ENCODE data around the gene SRL. TPM values are rescaled to one million over a fixed set of nuclear protein-coding genes. Genes with fewer than 3 reads are reported as not detected.

The SRL gene
- total and polyA plus RNA-seq, 2 of the 13 experiments (the other 11 are each of a cell fraction or from before 2014, with no cell fraction given): 0.05 TPM; not detected in 1

DNA sequence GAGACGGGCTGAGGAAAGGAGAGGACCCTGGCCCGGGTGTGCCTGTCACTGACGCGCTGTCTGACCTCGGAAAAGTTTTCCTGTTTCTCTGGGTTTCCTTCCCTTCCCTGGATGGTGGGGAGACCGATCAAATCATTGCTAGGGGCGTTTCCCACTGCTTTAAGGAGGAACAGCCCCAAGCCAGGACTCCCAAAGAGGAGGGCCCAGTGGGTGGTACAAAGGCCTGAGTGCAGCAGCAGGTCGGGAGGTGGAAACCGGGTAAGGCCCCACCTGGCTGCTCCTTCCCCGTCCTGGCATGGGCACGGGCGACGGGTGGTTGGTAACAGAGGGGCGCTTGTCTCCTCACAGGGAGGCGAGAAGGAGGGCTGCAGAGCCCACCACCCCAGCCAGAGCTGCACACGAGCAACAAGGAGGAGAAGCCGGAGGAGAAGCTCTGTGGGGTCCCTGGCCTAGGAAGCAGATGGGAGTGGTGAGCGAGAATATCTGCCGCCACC lies 2.2 kb downstream of the SRL start:
- WGBS (ENCODE audit: low lambda C conversion rate): 66% methylated on average over 17 of the region's 19 CpGs
- ATAC-seq: no peak
- Histone ChIP-seq H3K9me3 (ENCODE audit: low read length) (no peaks in the 10 kb centered on the region), H3K4me3 (replicated peaks in 1 of 3; ENCODE audit: insufficient read depth in 1 of 3, low read depth in 2 of 3, low read length in 3 of 3) (no peak overlapping the region), H2AFZ (ENCODE audit: low read length) (no peak overlapping the region), H3K27ac (ENCODE audit: extremely low read length, insufficient read depth, low read length) (no peak overlapping the region), H3K4me1 (ENCODE audit: insufficient read depth, low read length) (peaks cover 20% of the 10 kb centered on the region), H3K27me3 (ENCODE audit: control insufficient read depth in 1 of 2, insufficient read depth in 2 of 2, low read length in 2 of 2) (peaks cover 7 to 68% of the 10 kb centered on the region in 2 experiments), H3K4me2 (ENCODE audit: low read depth, low read length) (no peak overlapping the region), H3K9ac (ENCODE audit: insufficient read depth, low read depth, low read length) (no peak overlapping the region), H3K79me2 (ENCODE audit: insufficient read depth, low read length) (no peaks in the 10 kb centered on the region), H3K36me3 (replicated peaks in 1 of 2; ENCODE audit: control insufficient read depth in 1 of 2, insufficient read depth in 2 of 2, low read length in 2 of 2) (no peaks in the 10 kb centered on the region), H4K20me1 (ENCODE audit: insufficient read depth, low read length) (no peaks in the 10 kb centered on the region)
- intact Hi-C loops (cut with micrococcal nuclease; ENCODE audit: unreplicated experiment): loop anchor here (10.0 kb wide), 1 partner anchor 225 kb away; no protein-coding TSS in a partner anchor
- ChIA-PET CTCF (ENCODE audit: low intra/inter-chr PET ratio, low total read pairs) (no interaction called here), POLR2A (interaction anchor here (2.2 kb wide), 1 partner anchor 14 kb away, joined by 9 read pairs; no protein-coding TSS in a partner anchor)
- in situ Hi-C loops (cut with HindIII; ENCODE audit: extremely low pct_ligation_motif_present, low pct_unique_long_range_greater_than_20kb): no loop called here
- FAIRE-seq: no peak
- BruUV-seq (replicated peaks): no TSS peak
- no peak for DNase-seq (ENCODE audit: low spot score)
- no peak for TF ChIP-seq ZNF850 (CRISPR knock-in tag; conservative IDR thresholded peaks at IDR 0.05)
- TF ChIP-seq KAT7 (CRISPR knock-in tag; IDR thresholded peaks at IDR 0.05; ENCODE audit: borderline replicate concordance): no peak
- TF ChIP-seq ZNF143 (CRISPR knock-in tag; IDR thresholded peaks at IDR 0.05): no peak
- no peak for TF ChIP-seq ZNF607 (CRISPR knock-in tag; IDR thresholded peaks at IDR 0.05; ENCODE audit: borderline replicate concordance)
- no peak for TF ChIP-seq ZNF253 (CRISPR knock-in tag; IDR thresholded peaks at IDR 0.05; ENCODE audit: borderline replicate concordance)
- TF ChIP-seq SIN3A (IDR thresholded peaks at IDR 0.05; ENCODE audit: borderline replicate concordance, low read depth, low read length): no peak
- TF ChIP-seq, protein P1, sequence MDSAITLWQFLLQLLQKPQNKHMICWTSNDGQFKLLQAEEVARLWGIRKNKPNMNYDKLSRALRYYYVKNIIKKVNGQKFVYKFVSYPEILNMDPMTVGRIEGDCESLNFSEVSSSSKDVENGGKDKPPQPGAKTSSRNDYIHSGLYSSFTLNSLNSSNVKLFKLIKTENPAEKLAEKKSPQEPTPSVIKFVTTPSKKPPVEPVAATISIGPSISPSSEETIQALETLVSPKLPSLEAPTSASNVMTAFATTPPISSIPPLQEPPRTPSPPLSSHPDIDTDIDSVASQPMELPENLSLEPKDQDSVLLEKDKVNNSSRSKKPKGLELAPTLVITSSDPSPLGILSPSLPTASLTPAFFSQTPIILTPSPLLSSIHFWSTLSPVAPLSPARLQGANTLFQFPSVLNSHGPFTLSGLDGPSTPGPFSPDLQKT (CRISPR knock-in tag; IDR thresholded peaks at IDR 0.05; ENCODE audit: borderline replicate concordance): no peak
- TF ChIP-seq ZBTB21 (CRISPR knock-in tag; IDR thresholded peaks at IDR 0.05): no peak
- TF ChIP-seq, protein P2, sequence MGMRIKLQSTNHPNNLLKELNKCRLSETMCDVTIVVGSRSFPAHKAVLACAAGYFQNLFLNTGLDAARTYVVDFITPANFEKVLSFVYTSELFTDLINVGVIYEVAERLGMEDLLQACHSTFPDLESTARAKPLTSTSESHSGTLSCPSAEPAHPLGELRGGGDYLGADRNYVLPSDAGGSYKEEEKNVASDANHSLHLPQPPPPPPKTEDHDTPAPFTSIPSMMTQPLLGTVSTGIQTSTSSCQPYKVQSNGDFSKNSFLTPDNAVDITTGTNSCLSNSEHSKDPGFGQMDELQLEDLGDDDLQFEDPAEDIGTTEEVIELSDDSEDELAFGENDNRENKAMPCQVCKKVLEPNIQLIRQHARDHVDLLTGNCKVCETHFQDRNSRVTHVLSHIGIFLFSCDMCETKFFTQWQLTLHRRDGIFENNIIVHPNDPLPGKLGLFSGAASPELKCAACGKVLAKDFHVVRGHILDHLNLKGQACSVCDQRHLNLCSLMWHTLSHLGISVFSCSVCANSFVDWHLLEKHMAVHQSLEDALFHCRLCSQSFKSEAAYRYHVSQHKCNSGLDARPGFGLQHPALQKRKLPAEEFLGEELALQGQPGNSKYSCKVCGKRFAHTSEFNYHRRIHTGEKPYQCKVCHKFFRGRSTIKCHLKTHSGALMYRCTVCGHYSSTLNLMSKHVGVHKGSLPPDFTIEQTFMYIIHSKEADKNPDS (CRISPR knock-in tag; IDR thresholded peaks at IDR 0.05): no peak
- TF ChIP-seq, protein P3, sequence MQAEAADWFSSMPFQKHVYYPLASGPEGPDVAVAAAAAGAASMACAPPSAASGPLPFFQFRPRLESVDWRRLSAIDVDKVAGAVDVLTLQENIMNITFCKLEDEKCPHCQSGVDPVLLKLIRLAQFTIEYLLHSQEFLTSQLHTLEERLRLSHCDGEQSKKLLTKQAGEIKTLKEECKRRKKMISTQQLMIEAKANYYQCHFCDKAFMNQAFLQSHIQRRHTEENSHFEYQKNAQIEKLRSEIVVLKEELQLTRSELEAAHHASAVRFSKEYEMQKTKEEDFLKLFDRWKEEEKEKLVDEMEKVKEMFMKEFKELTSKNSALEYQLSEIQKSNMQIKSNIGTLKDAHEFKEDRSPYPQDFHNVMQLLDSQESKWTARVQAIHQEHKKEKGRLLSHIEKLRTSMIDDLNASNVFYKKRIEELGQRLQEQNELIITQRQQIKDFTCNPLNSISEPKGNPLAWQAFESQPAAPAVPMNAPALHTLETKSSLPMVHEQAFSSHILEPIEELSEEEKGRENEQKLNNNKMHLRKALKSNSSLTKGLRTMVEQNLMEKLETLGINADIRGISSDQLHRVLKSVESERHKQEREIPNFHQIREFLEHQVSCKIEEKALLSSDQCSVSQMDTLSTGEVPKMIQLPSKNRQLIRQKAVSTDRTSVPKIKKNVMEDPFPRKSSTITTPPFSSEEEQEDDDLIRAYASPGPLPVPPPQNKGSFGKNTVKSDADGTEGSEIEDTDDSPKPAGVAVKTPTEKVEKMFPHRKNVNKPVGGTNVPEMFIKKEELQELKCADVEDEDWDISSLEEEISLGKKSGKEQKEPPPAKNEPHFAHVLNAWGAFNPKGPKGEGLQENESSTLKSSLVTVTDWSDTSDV (CRISPR knock-in tag; IDR thresholded peaks at IDR 0.05): no peak
- TF ChIP-seq TSC22D2 (CRISPR knock-in tag; IDR thresholded peaks at IDR 0.05; ENCODE audit: borderline replicate concordance): no peak
- no peak for TF ChIP-seq RBFOX2 (IDR thresholded peaks at IDR 0.05; ENCODE audit: low read depth, low read length)

Data from HepG2 (cell line).